UCSD-AML1 (cell line): Measurements from ENCODE around the gene OR52K1.
A peak's percentile ranks its signal among the peaks of the same experiment; 100 is the strongest.
"Not testable (repeated sequence)": the region's sequence is repeated elsewhere in the genome, so short reads cannot be mapped to it uniquely, and the experiment has no call there.

Experiments
- DNase-seq: peaks from one replicate; lab custom pipeline; 2025; ENCODE audit not compliant: unreplicated experiment; lab: John Stamatoyannopoulos, UW

The OR52K1 gene

DNA sequence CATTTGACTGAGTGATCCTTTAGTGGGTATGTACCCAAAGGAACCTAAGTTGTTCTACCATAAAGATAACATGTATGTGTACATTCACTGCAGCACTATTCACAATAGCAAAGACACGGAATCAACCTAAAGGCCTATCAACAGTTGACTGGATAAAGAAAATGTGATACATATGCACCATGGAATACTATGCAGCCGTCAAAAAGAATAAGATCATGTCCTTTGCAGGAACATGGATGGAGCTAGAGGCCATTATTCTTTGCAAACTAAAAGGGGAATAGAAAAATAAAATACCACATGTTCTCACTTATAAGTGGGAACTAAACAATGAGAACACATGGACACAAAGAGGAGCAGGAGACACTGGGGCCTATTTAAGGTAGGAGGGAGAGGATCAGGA lies 9.0 kb downstream of the OR52K1 start:
- not testable (repeated sequence) for DNase-seq

- no peak for DNase-seq
Measured at GRCh38 chr11:4491878-4492606, 9.6 kb downstream of the OR52K1 start.

DNA sequence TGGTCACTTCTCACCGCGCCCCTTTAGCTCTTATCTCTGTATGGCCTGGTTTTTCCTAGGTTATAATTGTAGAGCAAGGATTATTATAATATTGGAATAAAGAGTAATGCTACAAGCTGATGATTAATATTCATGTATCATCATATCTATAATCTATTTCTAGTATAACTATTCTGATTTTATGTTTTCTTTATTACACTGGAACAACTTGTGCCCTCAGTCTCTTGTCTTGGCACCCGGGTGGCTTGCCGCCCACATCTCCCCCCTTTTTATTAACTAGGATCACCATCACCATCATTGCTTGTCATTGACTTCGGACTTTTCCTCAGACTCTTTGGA lies 11.0 kb downstream of the OR52K1 start:
- DNase-seq = no peak

- no peak for DNase-seq
Measured at GRCh38 chr11:4495487-4495886, 13.0 kb downstream of the OR52K1 start.

- DNase-seq = no peak
Measured at GRCh38 chr11:4495986-4496385, 13.5 kb downstream of the OR52K1 start.

DNA sequence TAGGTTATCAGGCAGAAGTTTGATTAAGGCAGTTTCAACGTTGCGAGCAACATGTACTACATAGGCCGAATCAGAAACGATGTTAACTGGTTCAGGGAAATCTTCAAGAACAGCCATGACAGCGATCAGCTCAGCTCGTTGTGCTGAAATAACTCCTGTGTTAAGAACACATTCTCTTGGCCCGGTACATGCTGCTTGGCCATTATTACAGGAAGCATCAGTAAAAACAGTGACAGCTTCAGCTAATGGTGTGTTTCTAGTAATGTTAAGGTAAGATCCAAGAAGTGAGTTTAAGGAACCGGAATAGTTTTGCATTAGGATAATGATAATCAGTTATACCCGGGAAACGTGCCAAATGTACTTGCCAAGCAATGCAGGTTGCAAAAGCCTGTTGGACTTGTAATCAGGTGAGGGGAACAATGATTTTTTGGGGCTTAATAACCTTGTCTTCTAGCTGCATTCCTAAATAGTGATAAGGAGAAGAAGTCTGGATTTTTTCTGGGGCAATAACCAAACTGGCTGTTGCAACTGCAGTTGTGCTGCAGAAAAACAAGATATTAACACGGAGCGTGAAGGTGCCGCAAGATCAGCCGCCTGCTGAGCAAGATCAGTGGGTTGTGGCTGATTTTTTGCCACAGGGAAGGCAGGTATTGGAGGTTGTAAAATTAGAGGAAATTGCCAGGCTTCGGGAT lies 14.3 kb downstream of the OR52K1 start:
- no peak for DNase-seq

- no peak for DNase-seq
Measured at GRCh38 chr11:4508886-4509285, 26.4 kb downstream of the OR52K1 start.

- no peak for DNase-seq
Measured at GRCh38 chr11:4511282-4512245, 29.1 kb downstream of the OR52K1 start.

DNA sequence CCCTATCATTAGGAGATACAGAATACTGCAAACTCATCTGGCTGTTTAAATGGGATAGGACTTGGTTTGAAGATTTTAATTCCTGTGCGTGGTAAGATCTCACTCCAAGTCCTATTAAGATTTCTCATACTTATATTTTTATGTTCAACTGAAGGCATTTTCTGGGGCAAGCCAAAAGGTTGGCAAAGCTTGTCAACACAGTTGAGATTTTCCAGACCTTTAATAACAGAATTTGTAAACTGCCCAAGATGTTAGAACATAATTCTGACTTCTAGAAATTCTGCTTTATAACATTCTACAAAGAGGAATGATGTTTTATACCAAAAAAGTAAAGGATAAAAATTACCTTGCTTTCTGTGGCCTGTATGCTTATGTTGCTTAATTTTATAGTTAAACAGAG lies 31.8 kb downstream of the OR52K1 start:
- no peak for DNase-seq

- DNase-seq = no peak
Measured at GRCh38 chr11:4522339-4522738, 39.9 kb downstream of the OR52K1 start.

DNA sequence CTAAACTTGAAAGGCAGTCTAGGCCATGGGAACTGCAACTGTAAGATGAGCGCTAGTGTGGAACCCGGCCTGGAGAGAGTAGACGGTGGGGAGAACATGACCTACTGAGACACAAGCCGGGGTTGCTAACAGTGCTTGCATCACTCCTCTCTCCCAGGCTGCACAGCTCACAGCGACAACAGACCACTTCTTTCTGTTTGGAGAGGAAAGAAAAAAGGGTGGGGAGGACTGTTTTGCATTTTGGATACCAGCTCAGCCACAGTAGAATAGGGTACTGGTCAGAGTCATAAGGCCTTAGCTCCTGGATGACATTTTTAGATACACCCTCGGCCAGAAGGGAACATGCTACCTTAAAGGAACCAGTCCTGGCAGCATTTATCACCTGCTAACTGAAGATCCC lies 40.3 kb downstream of the OR52K1 start:
- no peak for DNase-seq

GRCh38 chr11:4523666-4524065 lies 41.2 kb downstream of the OR52K1 start:
- no peak for DNase-seq

GRCh38 chr11:4527926-4528325 lies 45.5 kb downstream of the OR52K1 start:
- no peak for DNase-seq

- not testable (repeated sequence) for DNase-seq
Measured at GRCh38 chr11:4531686-4532085, 49.2 kb downstream of the OR52K1 start.

GRCh38 chr11:4539603-4540219 lies 57.3 kb downstream of the OR52K1 start:
- peak; percentile 24 for DNase-seq

DNA sequence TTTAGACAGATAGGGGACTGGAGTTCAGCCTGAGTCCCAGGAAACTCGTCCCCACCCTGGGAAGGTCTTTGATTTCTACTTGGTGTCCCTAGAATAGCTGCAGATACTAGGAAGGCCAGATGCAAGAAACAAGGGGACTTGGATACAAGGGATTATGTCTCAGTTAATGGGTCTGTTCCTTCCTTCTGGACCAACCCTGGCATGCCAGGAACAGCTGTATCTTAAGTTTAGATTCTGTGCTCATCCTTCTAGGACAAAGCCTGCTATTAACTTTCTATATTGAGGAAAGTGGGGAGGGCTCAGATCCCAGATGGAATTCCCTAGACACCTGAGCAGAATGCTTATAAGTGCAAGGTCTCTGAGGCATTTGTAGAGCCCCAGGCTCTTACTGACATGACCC lies 58.6 kb downstream of the OR52K1 start:
- DNase-seq = no peak
